Breast epithelium (tissue), 4 donors: Measurements from ENCODE around the gene CYP26B1. TPM values are rescaled to one million over a fixed set of nuclear protein-coding genes. Genes with fewer than 3 reads are reported as not detected.

Experiments
- DNase-seq, 2 donors: peaks; one replicate each; pipeline ENCODE4 v3.0.0-alpha.2; 2019; ENCODE audit warnings: low spot score in 2 of 2
- H3K27ac ChIP-seq, 2 donors: fragments of 200-600 bp; sonication (generic) in 1 of 2; one replicate each; pipeline ENCODE4 v1.5.1; 2016 to 2019; ENCODE audit warnings: mild to moderate bottlenecking in 1 of 2
- H3K27me3 ChIP-seq, 2 donors: fragments of 200-600 bp; sonication (generic) in 1 of 2; one replicate each; pipeline versions ENCODE4 v1.5.1 to v1.6.0; 2017 to 2019; ENCODE audit warnings: control low read depth in 1 of 2, mild to moderate bottlenecking in 1 of 2
- H3K36me3 ChIP-seq: fragments of 200-600 bp; one replicate; pipeline ENCODE4 v1.5.1; 2019
- H3K4me1 ChIP-seq, 2 donors: fragments of 200-600 bp; sonication (generic); one replicate each; pipeline ENCODE4 v1.5.1; 2016 to 2019; ENCODE audit warnings: control low read depth in 1 of 2
- H3K4me3 ChIP-seq, 3 donors: fragments of 200-600 bp; sonication (generic); 1 replicate in 2 of 3; 2 replicates in 1 of 3; pipeline ENCODE4 v1.5.1; 2016 to 2019; ENCODE audit warnings: mild to moderate bottlenecking in 3 of 3, moderate library complexity in 2 of 3
- H3K9me3 ChIP-seq, 2 donors: fragments of 200-600 bp; sonication (generic) in 1 of 2; one replicate each; pipeline ENCODE4 v1.5.1; 2016 to 2019; ENCODE audit warnings: control low read depth in 1 of 2
- CTCF ChIP-seq, 3 donors: fragments of 450-650 bp; IDR thresholded peaks; one replicate each; pipeline ENCODE4 v1.5.1; 2016 to 2017; ENCODE audit warnings: antibody characterized with exemption in 3 of 3, mild to moderate bottlenecking in 3 of 3, moderate library complexity in 3 of 3
- POLR2A ChIP-seq: fragments of 450-650 bp; IDR thresholded peaks from one replicate; pipeline ENCODE4 v1.6.1; 2016; ENCODE audit warnings: antibody characterized with exemption, mild to moderate bottlenecking, moderate library complexity
- POLR2AphosphoS5 ChIP-seq, 3 donors: sonication (generic); formaldehyde crosslinking; IDR thresholded peaks; one replicate each; pipeline ENCODE4 v1.6.1; 2017; ENCODE audit warnings: antibody characterized with exemption in 3 of 3
- intact Hi-C: fragments of 100-400 bp; cut with DNase I; formaldehyde crosslinking; loops from one replicate; pipeline ENCODE4 v1.15.1; 2023; ENCODE audit warnings: low total_unique reads
- total RNA-seq, 3 donors: library from RNA; depleted of rRNA; stranded (reverse); fragments of >200 nt; gene quantifications; one replicate each; pipeline ENCODE4 v1.1.0, GENCODE V29; 2016

CYP26B1 gene
- total RNA-seq, 3 donors from 2014 or later: 3.8 to 41.6 (median 3.9) TPM

GRCh38 chr2:72121153-72121552, 26.5 kb downstream of the CYP26B1 start:
- no peaks in the 10 kb centered on the region for H3K27me3 ChIP-seq
- no peaks in the 10 kb centered on the region for H3K9me3 ChIP-seq
- H3K4me1 ChIP-seq: no peaks in the 10 kb centered on the region
- no peaks in the 10 kb centered on the region for H3K36me3 ChIP-seq
- DNase-seq: no peak
- no peak overlapping the region for H3K4me3 ChIP-seq
- intact Hi-C loops: no loop called here
- H3K27ac ChIP-seq: no peak overlapping the region
- TF ChIP-seq CTCF (IDR thresholded peaks at IDR 0.05): no peak
- TF ChIP-seq POLR2A: no peak
- no peak for TF ChIP-seq POLR2AphosphoS5 (IDR thresholded peaks at IDR 0.05)

GRCh38 chr2:72118951-72119350, 28.7 kb downstream of the CYP26B1 start:
- DNase-seq: no peak
- TF ChIP-seq POLR2A: no peak
- no peak for TF ChIP-seq POLR2AphosphoS5 (IDR thresholded peaks at IDR 0.05)
- TF ChIP-seq CTCF (IDR thresholded peaks at IDR 0.05): no peak
- Histone ChIP-seq H3K27me3 (no peaks in the 10 kb centered on the region), H3K27ac (no peak overlapping the region), H3K4me3 (no peak overlapping the region), H3K4me1 (no peaks in the 10 kb centered on the region), H3K9me3 (no peaks in the 10 kb centered on the region), H3K36me3 (no peaks in the 10 kb centered on the region)
- intact Hi-C loops: no loop called here

- H3K4me3 ChIP-seq: no peak overlapping the region
- H3K36me3 ChIP-seq: no peaks in the 10 kb centered on the region
- DNase-seq: no peak
- H3K9me3 ChIP-seq: no peaks in the 10 kb centered on the region
- no peak for TF ChIP-seq CTCF (IDR thresholded peaks at IDR 0.05)
- no peak for TF ChIP-seq POLR2AphosphoS5 (IDR thresholded peaks at IDR 0.05)
- TF ChIP-seq POLR2A: no peak
- no peaks in the 10 kb centered on the region for H3K27me3 ChIP-seq
- no peak overlapping the region for H3K27ac ChIP-seq
- intact Hi-C loops: no loop called here
- no peaks in the 10 kb centered on the region for H3K4me1 ChIP-seq
Measured at GRCh38 chr2:72118386-72118785, 29.3 kb downstream of the CYP26B1 start.

- no peak overlapping the region for H3K27ac ChIP-seq
- DNase-seq: no peak
- no peak for TF ChIP-seq POLR2AphosphoS5 (IDR thresholded peaks at IDR 0.05)
- no peak for TF ChIP-seq POLR2A
- no peak for TF ChIP-seq CTCF (IDR thresholded peaks at IDR 0.05)
- no peaks in the 10 kb centered on the region for H3K27me3 ChIP-seq
- no peaks in the 10 kb centered on the region for H3K4me1 ChIP-seq
- no peaks in the 10 kb centered on the region for H3K9me3 ChIP-seq
- H3K4me3 ChIP-seq: no peak overlapping the region
- no peaks in the 10 kb centered on the region for H3K36me3 ChIP-seq
- intact Hi-C loops: no loop called here
Measured at GRCh38 chr2:72117718-72118117, 29.9 kb downstream of the CYP26B1 start.

- Histone ChIP-seq H3K4me3 (no peak overlapping the region), H3K27me3 (no peaks in the 10 kb centered on the region), H3K27ac (no peak overlapping the region), H3K4me1 (no peaks in the 10 kb centered on the region), H3K9me3 (no peaks in the 10 kb centered on the region), H3K36me3 (no peaks in the 10 kb centered on the region)
- no peak for DNase-seq
- TF ChIP-seq CTCF (IDR thresholded peaks at IDR 0.05): no peak
- no peak for TF ChIP-seq POLR2AphosphoS5 (IDR thresholded peaks at IDR 0.05)
- TF ChIP-seq POLR2A: no peak
- intact Hi-C loops: no loop called here
Measured at GRCh38 chr2:72117029-72117428, 30.6 kb downstream of the CYP26B1 start.
